ENCODE measurements around the gene TNP2.
"Not testable (repeated sequence)": the region's sequence is repeated elsewhere in the genome, so short reads cannot be mapped to it uniquely, and the experiment has no call there.

Gene TNP2

GRCh38 chr16:11220507-11220906 is 48.6 kb downstream of the TNP2 start:
- in situ Hi-C loops (cut with HindIII; ENCODE audit: low sequenced_read_pairs): not testable (repeated sequence)

- in situ Hi-C loops (cut with HindIII; ENCODE audit: low sequenced_read_pairs): no loop called here
These were observed 49.9 kb downstream of the TNP2 start for GRCh38 chr16:11219178-11219577.

DNA sequence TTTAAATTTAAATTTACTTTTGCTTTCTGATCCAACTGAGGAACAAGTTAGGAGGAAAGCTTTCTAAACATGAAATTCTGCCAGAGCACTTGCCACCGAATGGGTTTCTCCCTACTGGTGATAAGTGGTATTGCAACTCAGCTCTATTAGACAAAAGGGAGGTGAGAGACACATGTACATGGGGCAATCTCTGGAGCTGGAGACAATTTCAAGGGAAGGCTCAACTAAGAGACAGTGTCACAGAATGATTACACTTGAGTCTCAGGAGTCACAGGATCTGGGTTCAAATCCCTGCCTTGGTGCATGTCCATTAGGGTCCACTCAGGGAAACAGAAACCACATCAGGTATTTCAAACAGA is 50.5 kb downstream of the TNP2 start:
- in situ Hi-C loops (cut with HindIII; ENCODE audit: low sequenced_read_pairs): no loop called here

Measured in DLD1 (cell line).